T47D (cell line): Measurements from ENCODE around the gene EOLA1.
"Not testable (repeated sequence)": the region's sequence is repeated elsewhere in the genome, so short reads cannot be mapped to it uniquely, and the experiment has no call there.

Experiments used
- DNase-seq, 2 experiments: peaks; one replicate each; pipeline versions ENCODE4 v3.0.0 to v3.0.0-alpha.2; 2011 to 2012; ENCODE audit warnings: low read depth in 1 of 2, low spot score in 1 of 2
- JUND ChIP-seq: IDR thresholded peaks from 2 replicates; pipeline ENCODE4 v1.6.1; 2012; ENCODE audit warnings: low read depth
- in situ Hi-C: cut with HindIII; loops from 2 replicates; pipeline ENCODE4 v1.10.0; 2016; ENCODE audit warnings: low sequenced_read_pairs, low pct_unique_long_range_greater_than_20kb

Gene EOLA1

GRCh38 chrX:149539283-149540130, 1.3 kb upstream of the EOLA1 start:
- in situ Hi-C loops, result no loop called here
- DNase-seq, result peak; percentile 46 to 92
- TF ChIP-seq JUND, result no peak

GRCh38 chrX:149540131-149540620, 636 bp upstream of the EOLA1 start:
- peak; percentile 11 to 87 for DNase-seq
- in situ Hi-C loops, result no loop called here
- no peak for TF ChIP-seq JUND

- TF ChIP-seq JUND, result no peak
- in situ Hi-C loops, result no loop called here
These were observed 772 bp downstream of the EOLA1 start for GRCh38 chrX:149541521-149542047.

GRCh38 chrX:149545545-149546543, 5.0 kb downstream of the EOLA1 start:
- DNase-seq, result peak in 1 of 2 experiments; percentile 33
- in situ Hi-C loops, result not testable (repeated sequence)

More at GRCh38 chrX:149541521-149542047, 772 bp downstream of the EOLA1 start:
- DNase-seq, result no peak

- DNase-seq, in situ Hi-C loops: not testable (repeated sequence)
These were observed 6.2 kb downstream of the EOLA1 start for GRCh38 chrX:149546962-149547361.

- DNase-seq, in situ Hi-C loops: not testable (repeated sequence)
These were observed 7.0 kb downstream of the EOLA1 start for GRCh38 chrX:149547782-149548181.

- in situ Hi-C loops, result not testable (repeated sequence)
These were observed 8.9 kb downstream of the EOLA1 start, which contains the start of gene HSFX3 for GRCh38 chrX:149549701-149550100. HSFX3 (minus strand) TSS chrX:149549924; CDS start chrX:149549852, 72 bp downstream.

GRCh38 chrX:149550454-149550853, 9.6 kb downstream of the EOLA1 start:
- DNase-seq, in situ Hi-C loops: not testable (repeated sequence)

More at GRCh38 chrX:149549701-149550100, 8.9 kb downstream of the EOLA1 start, which contains the start of gene HSFX3:
- not testable (repeated sequence) for DNase-seq

- DNase-seq, in situ Hi-C loops: not testable (repeated sequence)
These were observed 10.6 kb downstream of the EOLA1 start for GRCh38 chrX:149551245-149551938.

- DNase-seq, in situ Hi-C loops: not testable (repeated sequence)
These were observed 11.1 kb downstream of the EOLA1 start for GRCh38 chrX:149551939-149552248.

- in situ Hi-C loops, DNase-seq: not testable (repeated sequence)
These were observed 14.4 kb downstream of the EOLA1 start for GRCh38 chrX:149555251-149555650.

GRCh38 chrX:149563359-149563758, 22.5 kb downstream of the EOLA1 start:
- in situ Hi-C loops, result no loop called here
- TF ChIP-seq JUND, result no peak
- no peak for DNase-seq
